NCI-H2029 treated with DMSO at 0.1 percent for 48 hours (cell line): ENCODE data around the gene CNNM1.

Source experiments
- DNase-seq: peaks from one replicate; lab custom pipeline; 2025; lab: John Stamatoyannopoulos, UW

The CNNM1 gene

GRCh38 chr10:99337901-99338300 is 8.7 kb downstream of the CNNM1 start:
- no peak for DNase-seq

- no peak for DNase-seq
Observed at GRCh38 chr10:99339077-99339476, 9.9 kb downstream of the CNNM1 start.

- no peak for DNase-seq
Observed at GRCh38 chr10:99339563-99340047, 10.4 kb downstream of the CNNM1 start.

GRCh38 chr10:99340650-99341049 is 11.5 kb downstream of the CNNM1 start:
- DNase-seq = no peak

GRCh38 chr10:99341248-99341647 is 12.1 kb downstream of the CNNM1 start:
- DNase-seq = no peak

GRCh38 chr10:99341860-99342490 is 12.8 kb downstream of the CNNM1 start:
- no peak for DNase-seq

- DNase-seq = no peak
Observed at GRCh38 chr10:99343262-99343661, 14.1 kb downstream of the CNNM1 start.

GRCh38 chr10:99344715-99345114 is 15.6 kb downstream of the CNNM1 start:
- DNase-seq = no peak

- no peak for DNase-seq
Observed at GRCh38 chr10:99345350-99345749, 16.2 kb downstream of the CNNM1 start.

GRCh38 chr10:99346247-99346646 is 17.1 kb downstream of the CNNM1 start:
- no peak for DNase-seq

- DNase-seq = no peak
Observed at GRCh38 chr10:99347672-99348071, 18.5 kb downstream of the CNNM1 start.

GRCh38 chr10:99353182-99353581 is 24.0 kb downstream of the CNNM1 start:
- DNase-seq = no peak

- DNase-seq = no peak
Observed at GRCh38 chr10:99357691-99358090, 28.5 kb downstream of the CNNM1 start.

- DNase-seq = no peak
Observed at GRCh38 chr10:99358101-99358500, 28.9 kb downstream of the CNNM1 start.

- DNase-seq = no peak
Observed at GRCh38 chr10:99360934-99361333, 31.8 kb downstream of the CNNM1 start.

- DNase-seq = no peak
Observed at GRCh38 chr10:99364125-99364524, 35.0 kb downstream of the CNNM1 start.

GRCh38 chr10:99365311-99365710 is 36.2 kb downstream of the CNNM1 start:
- DNase-seq = no peak

- no peak for DNase-seq
Observed at GRCh38 chr10:99365736-99366135, 36.6 kb downstream of the CNNM1 start.

- DNase-seq = no peak
Observed at GRCh38 chr10:99366666-99367065, 37.5 kb downstream of the CNNM1 start.

GRCh38 chr10:99368646-99369045 is 39.5 kb downstream of the CNNM1 start:
- no peak for DNase-seq

- no peak for DNase-seq
Observed at GRCh38 chr10:99369126-99369525, 40.0 kb downstream of the CNNM1 start.

- DNase-seq = no peak
Observed at GRCh38 chr10:99369551-99369950, 40.4 kb downstream of the CNNM1 start.

- no peak for DNase-seq
Observed at GRCh38 chr10:99370993-99371392, 41.8 kb downstream of the CNNM1 start.

- DNase-seq = no peak
Observed at GRCh38 chr10:99372546-99373271, 43.6 kb downstream of the CNNM1 start.
